T1000 (cell line): ENCODE measurements around the gene GLI3.

Source experiments
- DNase-seq: peaks from one replicate; lab custom pipeline; 2025; ENCODE audit warnings: mixed read lengths; lab: John Stamatoyannopoulos, UW

Gene GLI3

GRCh38 chr7:41971640-41972187, 265.3 kb downstream of the GLI3 start:
- no peak for DNase-seq

- no peak for DNase-seq
Measured at GRCh38 chr7:41970941-41971340, 266.1 kb downstream of the GLI3 start.

- no peak for DNase-seq
Measured at GRCh38 chr7:41969561-41970105, 267.4 kb downstream of the GLI3 start.

GRCh38 chr7:41967156-41967555, 269.9 kb downstream of the GLI3 start:
- no peak for DNase-seq

- no peak for DNase-seq
Measured at GRCh38 chr7:41965951-41966505, 271.0 kb downstream of the GLI3 start.

GRCh38 chr7:41964849-41965745, 271.9 kb downstream of the GLI3 start:
- no peak for DNase-seq

- DNase-seq, result no peak
Measured at GRCh38 chr7:41964183-41964753, 272.7 kb downstream of the GLI3 start.

GRCh38 chr7:41956705-41957104, 280.3 kb downstream of the GLI3 start:
- no peak for DNase-seq

- peak; percentile 70 for DNase-seq
Measured at GRCh38 chr7:41955893-41956675, 280.9 kb downstream of the GLI3 start.

GRCh38 chr7:41955451-41955850, 281.6 kb downstream of the GLI3 start:
- no peak for DNase-seq

- no peak for DNase-seq
Measured at GRCh38 chr7:41954976-41955375, 282.0 kb downstream of the GLI3 start.

- no peak for DNase-seq
Measured at GRCh38 chr7:41948503-41948902, 288.5 kb downstream of the GLI3 start.

GRCh38 chr7:41943094-41943577, 293.9 kb downstream of the GLI3 start:
- DNase-seq, result peak; percentile 35

- DNase-seq, result no peak
Measured at GRCh38 chr7:41942468-41943093, 294.4 kb downstream of the GLI3 start.

- peak; percentile 7 for DNase-seq
Measured at GRCh38 chr7:41940760-41941343, 296.2 kb downstream of the GLI3 start.

GRCh38 chr7:41938371-41938770, 298.6 kb downstream of the GLI3 start:
- no peak for DNase-seq

- no peak for DNase-seq
Measured at GRCh38 chr7:41933427-41933826, 303.6 kb downstream of the GLI3 start.

- no peak for DNase-seq
Measured at GRCh38 chr7:41931263-41931646, 305.8 kb downstream of the GLI3 start.

GRCh38 chr7:41930538-41931262, 306.3 kb downstream of the GLI3 start:
- DNase-seq, result no peak

- DNase-seq, result no peak
Measured at GRCh38 chr7:41928781-41929180, 308.2 kb downstream of the GLI3 start.
